Natural killer cell (primary cell): ENCODE results near the gene NACC2. TPM values are rescaled to one million over a fixed set of nuclear protein-coding genes. Genes with fewer than 3 reads are reported as not detected.

Experiments used
- ATAC-seq, 3 donors: fragments of 150-1000 bp in 2 of 3; fragments of 200-7000 bp in 1 of 3; cut with Tn5 transposase; 1 replicate in 1 of 3; 2 replicates in 2 of 3; pipeline ENCODE4 v1.10.0; 2021; ENCODE audit warnings: mild to moderate bottlenecking in 2 of 3, moderate library complexity in 2 of 3
- DNase-seq, 2 donors: peaks; one replicate each; pipeline versions ENCODE4 v3.0.0 to v3.0.0-alpha.2; 2013 to 2021; ENCODE audit warnings: mixed read lengths in 1 of 2
- H3K27ac ChIP-seq: one replicate; pipeline ENCODE4 v1.5.1; 2013; ENCODE audit warnings: mild to moderate bottlenecking, low read length
- H3K27me3 ChIP-seq: one replicate; pipeline ENCODE4 v1.6.1; 2013; ENCODE audit warnings: low read length; ENCODE audit not compliant: control insufficient read depth, insufficient read depth
- H3K36me3 ChIP-seq: one replicate; pipeline ENCODE4 v1.6.1; 2013; ENCODE audit warnings: low read length; ENCODE audit not compliant: control insufficient read depth, insufficient read depth
- H3K4me1 ChIP-seq: one replicate; pipeline ENCODE4 v1.6.1; 2013; ENCODE audit warnings: low read length; ENCODE audit not compliant: control insufficient read depth, insufficient read depth
- H3K4me3 ChIP-seq: one replicate; pipeline ENCODE4 v1.5.1; 2013; ENCODE audit warnings: low read length
- H3K9me3 ChIP-seq: one replicate; pipeline ENCODE4 v1.6.1; 2013; ENCODE audit warnings: low read length; ENCODE audit not compliant: control insufficient read depth, insufficient read depth
- H3K27ac Mint-ChIP-seq, 2 donors: one replicate each; pipeline ENCODE4 v1.8.0; 2022; ENCODE audit warnings: mild to moderate bottlenecking in 2 of 2, mixed read lengths in 2 of 2, moderate library complexity in 1 of 2
- H3K27me3 Mint-ChIP-seq, 2 donors: one replicate each; pipeline ENCODE4 v1.8.0; 2022; ENCODE audit warnings: low read depth in 2 of 2, mixed read lengths in 2 of 2
- H3K36me3 Mint-ChIP-seq: one replicate; pipeline ENCODE4 v1.8.0; 2022; ENCODE audit warnings: mixed read lengths
- H3K4me1 Mint-ChIP-seq, 2 donors: one replicate each; pipeline ENCODE4 v1.8.0; 2022; ENCODE audit warnings: mixed read lengths in 2 of 2
- H3K4me3 Mint-ChIP-seq: one replicate; pipeline ENCODE4 v1.8.0; 2022; ENCODE audit warnings: mild to moderate bottlenecking, moderate library complexity, mixed read lengths
- H3K9me3 Mint-ChIP-seq, 2 donors: one replicate each; pipeline ENCODE4 v1.8.0; 2022; ENCODE audit warnings: mixed read lengths in 2 of 2
- CTCF ChIP-seq: fragments of 200-600 bp; IDR thresholded peaks from one replicate; pipeline ENCODE4 v1.8.0; 2022; ENCODE audit warnings: antibody characterized with exemption
- WGBS: methylation state at CpG from one replicate; pipeline ENCODE4 v1.1.7; 2013; ENCODE audit warnings: missing lambda C conversion rate; ENCODE audit not compliant: insufficient coverage; 5-methylcytosine and 5-hydroxymethylcytosine counted together
- intact Hi-C: fragments of 100-400 bp; cut with micrococcal nuclease; formaldehyde crosslinking; loops from one replicate; pipeline ENCODE4 v1.14.2; 2022
- total RNA-seq, 4 donors: library from RNA; stranded (reverse); fragments of 120-200 nt in 1 of 4; gene quantifications; one replicate each; pipeline versions ENCODE4 v1.2.3 to v1.2.4, GENCODE V29; 2013 to 2022

The NACC2 gene
- total RNA-seq, 3 donors from 2014 or later (not counting 1 experiment from before 2014, with no cell fraction given), result 14.5 to 21.6 (median 21.2) TPM

- Histone ChIP-seq H3K4me3 (no peak overlapping the region), H3K27ac (no peak overlapping the region), H3K36me3 (peaks cover under 1% of the 10 kb centered on the region), H3K9me3 (no peaks in the 10 kb centered on the region), H3K4me1 (no peaks in the 10 kb centered on the region), H3K27me3 (no peaks in the 10 kb centered on the region)
- TF ChIP-seq CTCF, result no peak
- intact Hi-C loops, result no loop called here
- no peaks in the 10 kb centered on the region for H3K27me3 Mint-ChIP-seq
- no peaks in the 10 kb centered on the region for H3K9me3 Mint-ChIP-seq
- H3K4me3 Mint-ChIP-seq, result no peak overlapping the region
- no peak overlapping the region for H3K27ac Mint-ChIP-seq
- ATAC-seq (no peak), DNase-seq (no peak)
- H3K4me1 Mint-ChIP-seq, result peaks cover 4 to 16% of the 10 kb centered on the region in 2 donors
- WGBS, result 94% methylated on average over 28 of the region's 28 CpGs
- no peaks in the 10 kb centered on the region for H3K36me3 Mint-ChIP-seq
These were observed 79.2 kb downstream of the NACC2 start for GRCh38 chr9:136015656-136016571.

GRCh38 chr9:136014924-136015633 lies 80.0 kb downstream of the NACC2 start:
- no peak overlapping the region for H3K4me3 ChIP-seq
- H3K36me3 ChIP-seq, result peaks cover 2% of the 10 kb centered on the region
- Mint-ChIP-seq H3K9me3 (no peaks in the 10 kb centered on the region), H3K27ac (no peak overlapping the region), H3K4me3 (no peak overlapping the region), H3K27me3 (no peaks in the 10 kb centered on the region), H3K36me3 (no peaks in the 10 kb centered on the region), H3K4me1 (peaks cover 0 to 8% of the 10 kb centered on the region in 2 donors)
- DNase-seq (no peak), ATAC-seq (no peak)
- no peak for TF ChIP-seq CTCF
- WGBS, result 88% methylated on average over 19 of the region's 19 CpGs
- H3K9me3 ChIP-seq, result no peaks in the 10 kb centered on the region
- H3K4me1 ChIP-seq, result no peaks in the 10 kb centered on the region
- no peak overlapping the region for H3K27ac ChIP-seq
- no peaks in the 10 kb centered on the region for H3K27me3 ChIP-seq
- intact Hi-C loops, result no loop called here

- DNase-seq, result no peak
These were observed 80.8 kb downstream of the NACC2 start for GRCh38 chr9:136014147-136014923.

More at GRCh38 chr9:136014147-136014923, 80.8 kb downstream of the NACC2 start:
- intact Hi-C loops, result no loop called here
- Mint-ChIP-seq H3K4me1 (peaks cover 0 to 6% of the 10 kb centered on the region in 2 donors), H3K27me3 (no peaks in the 10 kb centered on the region), H3K9me3 (no peaks in the 10 kb centered on the region), H3K27ac (no peak overlapping the region), H3K36me3 (no peaks in the 10 kb centered on the region), H3K4me3 (no peak overlapping the region)
- no peak for TF ChIP-seq CTCF
- Histone ChIP-seq H3K9me3 (no peaks in the 10 kb centered on the region), H3K4me3 (no peak overlapping the region), H3K27me3 (no peaks in the 10 kb centered on the region), H3K36me3 (peaks cover 2% of the 10 kb centered on the region), H3K4me1 (no peaks in the 10 kb centered on the region), H3K27ac (no peak overlapping the region)
- 94% methylated on average over 18 of the region's 18 CpGs for WGBS
- no peak for ATAC-seq
